Activated effector memory CD4-positive, alpha-beta T cell treated with anti-CD3 and anti-CD28 coated beads, Interleukin-2, amount 50 U/mL, for 16 hours (primary cell): ENCODE measurements around the gene TTLL9.
"Not testable (repeated sequence)": the region's sequence is repeated elsewhere in the genome, so short reads cannot be mapped to it uniquely, and the experiment has no call there.

Source experiments
- DNase-seq: peaks from one replicate; pipeline ENCODE4 v3.0.0-alpha.2; 2020

TTLL9 gene

GRCh38 chr20:31920275-31920855 lies 49.9 kb downstream of the TTLL9 start:
- no peak for DNase-seq

- not testable (repeated sequence) for DNase-seq
Observed at GRCh38 chr20:31921480-31921879, 51.0 kb downstream of the TTLL9 start.

DNA sequence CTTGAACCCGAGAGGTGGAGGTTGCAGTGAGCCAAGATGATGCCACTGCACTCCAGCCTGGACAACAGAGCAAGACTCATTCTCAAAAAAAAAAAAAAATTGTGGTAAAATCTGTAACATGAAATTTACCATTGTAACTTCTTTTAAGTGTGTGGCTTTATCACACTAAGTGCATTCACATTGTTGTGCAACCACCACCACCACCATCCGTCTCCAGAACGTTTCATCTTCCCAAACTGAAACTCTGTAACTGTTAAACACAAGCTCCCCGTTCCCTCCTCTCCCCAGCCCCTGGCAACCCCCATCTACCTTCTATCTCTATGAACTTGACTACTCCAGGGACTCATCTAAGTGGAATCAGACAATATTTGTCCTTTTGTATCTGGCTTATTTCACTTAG lies 51.7 kb downstream of the TTLL9 start:
- no peak for DNase-seq

DNA sequence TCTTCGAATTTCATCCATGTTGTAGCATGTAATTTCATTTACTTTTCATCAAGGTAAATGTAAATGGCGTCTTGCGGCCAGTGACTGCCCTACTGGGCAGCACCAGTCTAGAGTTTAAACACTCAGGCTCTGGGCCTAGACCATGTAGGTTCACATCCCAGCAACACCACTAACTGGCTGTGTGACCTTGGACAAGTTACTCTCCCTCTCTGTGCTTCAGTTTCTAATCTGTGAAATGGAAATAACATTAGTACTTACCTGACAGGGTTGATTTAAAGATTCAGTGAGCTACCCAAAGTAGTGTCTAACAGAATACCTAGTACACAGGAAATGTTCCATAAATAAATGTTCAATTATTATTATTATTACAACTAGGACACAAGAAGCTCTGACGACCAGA lies 52.2 kb downstream of the TTLL9 start:
- DNase-seq: no peak

- no peak for DNase-seq
Observed at GRCh38 chr20:31923388-31924331, 53.2 kb downstream of the TTLL9 start.

DNA sequence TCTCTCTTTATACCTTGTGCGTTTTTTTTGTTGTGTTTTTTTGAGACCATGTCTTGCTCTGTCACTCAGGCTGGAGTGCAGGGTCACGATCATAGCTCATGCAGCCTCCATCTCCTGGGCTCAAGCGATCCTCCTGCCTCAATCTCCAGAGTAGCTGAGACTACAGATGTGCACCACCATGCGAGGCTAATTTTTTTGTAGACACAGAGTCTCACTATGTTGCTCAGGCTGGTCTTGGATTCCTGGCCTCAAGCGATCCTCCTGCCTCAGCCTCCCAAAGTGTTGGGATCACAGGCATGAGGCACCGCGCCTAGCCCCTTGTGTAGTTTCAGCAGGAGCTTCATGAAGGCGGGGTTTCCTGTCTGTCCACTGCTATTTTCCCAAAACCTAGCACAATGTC lies 54.1 kb downstream of the TTLL9 start:
- DNase-seq: no peak

DNA sequence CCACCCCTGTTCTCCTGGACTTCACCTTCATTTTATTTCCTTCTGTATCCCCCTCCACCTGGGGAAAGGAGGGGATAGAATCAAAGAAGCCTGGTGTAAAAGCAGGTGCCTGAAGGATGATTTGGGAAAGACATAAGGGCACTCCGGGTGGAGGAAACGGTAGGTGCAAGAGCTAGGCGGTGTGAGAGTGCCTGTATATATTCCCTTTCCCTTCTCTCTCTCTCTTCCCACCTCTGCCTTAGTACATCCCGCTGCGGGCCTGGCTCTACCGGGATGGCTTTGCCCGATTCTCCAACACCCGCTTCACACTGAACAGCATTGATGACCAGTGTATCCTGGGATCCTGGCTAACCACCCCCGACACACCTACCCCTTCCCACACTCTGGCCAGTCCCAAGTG lies 55.2 kb downstream of the TTLL9 start:
- DNase-seq: no peak

DNA sequence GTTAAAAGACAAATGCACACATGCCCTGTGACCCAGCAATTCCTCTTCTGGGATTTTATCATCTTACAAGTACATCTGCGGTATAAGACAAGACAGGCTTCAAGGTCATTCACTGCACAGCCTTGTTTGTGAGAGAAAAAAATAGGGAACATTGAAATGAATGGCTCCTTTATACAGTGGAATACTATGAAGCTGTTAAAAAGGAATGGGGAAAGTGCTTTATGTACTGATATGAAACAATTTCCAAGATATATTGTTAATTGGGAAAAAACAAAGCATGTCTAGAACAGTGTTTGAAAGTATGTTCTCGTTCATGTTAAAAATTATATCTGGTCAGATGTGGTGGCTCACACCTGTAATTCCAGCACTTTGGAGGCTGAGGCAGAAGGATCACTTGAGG lies 56.1 kb downstream of the TTLL9 start:
- DNase-seq: no peak

- no peak for DNase-seq
Observed at GRCh38 chr20:31927627-31928159, 57.3 kb downstream of the TTLL9 start.

DNA sequence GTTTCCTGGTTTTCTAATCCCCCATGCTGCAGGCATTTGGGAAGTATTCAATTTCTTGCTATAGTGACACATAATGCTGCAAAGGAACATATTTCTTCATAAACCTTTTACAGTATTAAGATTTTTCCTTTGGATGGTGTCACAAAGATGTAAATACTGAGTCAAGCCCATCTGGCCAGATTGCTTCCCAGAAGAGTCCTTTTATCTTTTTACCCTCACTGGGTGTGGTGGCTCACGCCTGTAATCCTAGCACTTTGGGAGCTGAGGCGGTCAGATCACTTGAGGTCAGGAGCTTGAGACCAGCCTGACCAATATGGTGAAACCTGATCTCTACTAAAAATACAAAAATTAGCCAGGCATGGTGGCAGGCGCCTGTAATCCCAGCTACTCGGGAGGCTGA lies 59.2 kb downstream of the TTLL9 start:
- DNase-seq: not testable (repeated sequence)

DNA sequence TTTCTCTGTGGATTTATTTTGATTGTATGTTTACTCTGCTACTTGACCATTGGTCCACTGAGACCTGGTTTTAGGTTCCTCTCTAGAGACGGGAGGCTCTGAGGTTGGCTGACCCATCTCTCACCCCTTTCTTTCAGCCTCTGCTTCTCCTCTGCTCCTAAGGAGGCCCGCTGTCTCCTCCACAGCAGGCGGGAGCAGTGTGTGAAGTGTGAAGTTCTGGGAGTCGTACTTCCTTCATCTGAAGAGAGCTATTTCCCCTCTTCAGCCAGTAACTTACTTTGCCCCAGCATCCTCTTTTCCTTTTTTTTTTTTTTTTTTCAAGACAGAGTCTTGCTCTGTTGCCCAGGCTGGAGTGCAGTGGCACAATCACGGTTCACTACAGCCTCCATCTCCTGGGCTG lies 60.3 kb downstream of the TTLL9 start:
- DNase-seq: no peak

GRCh38 chr20:31933698-31934097 lies 63.3 kb downstream of the TTLL9 start:
- no peak for DNase-seq

GRCh38 chr20:31934491-31934890 lies 64.1 kb downstream of the TTLL9 start:
- no peak for DNase-seq

GRCh38 chr20:31934968-31935764 lies 64.7 kb downstream of the TTLL9 start:
- DNase-seq: no peak

DNA sequence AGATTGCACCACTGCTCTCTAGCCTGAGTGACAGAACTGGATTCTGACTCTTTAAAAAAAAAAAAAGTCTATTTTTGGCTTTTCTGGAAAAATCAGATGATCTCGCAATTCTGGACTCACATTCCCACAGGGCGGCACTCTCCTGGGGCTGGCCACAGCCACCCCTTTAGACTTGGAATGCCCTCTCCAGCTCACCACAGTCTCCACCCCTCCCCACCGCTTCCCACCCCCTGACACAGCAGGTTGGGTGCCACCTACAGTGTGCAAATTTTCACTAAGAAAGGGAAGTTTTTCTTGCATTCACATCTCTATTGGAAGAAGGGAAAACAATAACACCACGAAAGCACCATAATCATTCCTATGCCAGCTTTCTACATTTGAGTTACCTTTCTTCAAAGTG lies 66.0 kb downstream of the TTLL9 start:
- no peak for DNase-seq

- DNase-seq: no peak
Observed at GRCh38 chr20:31937820-31938219, 67.4 kb downstream of the TTLL9 start.

DNA sequence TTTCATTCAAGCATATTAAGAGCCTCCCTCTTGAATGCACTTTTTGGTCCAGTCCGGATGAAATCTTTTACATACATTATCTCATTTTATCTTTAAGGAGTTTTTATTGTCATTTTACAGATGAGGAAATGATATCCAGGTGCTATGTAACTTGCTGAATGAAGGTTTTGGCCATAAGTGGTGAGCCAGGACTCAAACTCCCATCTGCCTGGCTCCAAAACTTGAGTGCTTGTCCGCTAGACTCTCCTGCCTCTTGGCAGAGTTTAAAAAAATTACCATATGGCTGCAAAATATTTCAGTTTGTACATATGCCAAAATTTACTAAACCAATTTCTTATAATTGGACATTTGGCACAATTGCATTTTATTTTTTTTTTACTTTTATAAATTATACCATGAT lies 69.2 kb downstream of the TTLL9 start:
- DNase-seq: no peak

DNA sequence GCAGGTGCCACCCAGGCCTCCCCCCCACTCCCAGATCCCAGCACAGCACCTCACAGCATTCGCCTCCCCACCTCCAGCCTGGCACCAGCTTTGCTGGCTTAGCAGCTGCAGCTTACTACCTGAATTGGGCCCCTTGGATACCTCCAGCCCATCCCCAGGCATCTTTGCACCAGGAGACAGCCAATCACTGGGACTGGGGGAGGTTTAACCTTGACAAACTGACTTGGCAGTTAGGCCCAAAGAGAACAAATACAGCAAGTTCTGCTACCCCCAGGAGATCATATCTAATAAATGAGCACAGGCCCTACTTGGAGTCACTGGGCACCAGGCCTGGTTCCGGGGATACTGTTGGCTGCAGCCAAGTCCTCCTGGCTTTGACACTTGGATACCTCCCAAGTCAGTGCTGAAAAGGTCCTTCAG lies 72.6 kb downstream of the TTLL9 start:
- no peak for DNase-seq

GRCh38 chr20:31945319-31945718 lies 74.9 kb downstream of the TTLL9 start:
- DNase-seq: no peak

- no peak for DNase-seq
Observed at GRCh38 chr20:31945785-31946184, 75.4 kb downstream of the TTLL9 start.

- no peak for DNase-seq
Observed at GRCh38 chr20:31948008-31948407, 77.6 kb downstream of the TTLL9 start.

DNA sequence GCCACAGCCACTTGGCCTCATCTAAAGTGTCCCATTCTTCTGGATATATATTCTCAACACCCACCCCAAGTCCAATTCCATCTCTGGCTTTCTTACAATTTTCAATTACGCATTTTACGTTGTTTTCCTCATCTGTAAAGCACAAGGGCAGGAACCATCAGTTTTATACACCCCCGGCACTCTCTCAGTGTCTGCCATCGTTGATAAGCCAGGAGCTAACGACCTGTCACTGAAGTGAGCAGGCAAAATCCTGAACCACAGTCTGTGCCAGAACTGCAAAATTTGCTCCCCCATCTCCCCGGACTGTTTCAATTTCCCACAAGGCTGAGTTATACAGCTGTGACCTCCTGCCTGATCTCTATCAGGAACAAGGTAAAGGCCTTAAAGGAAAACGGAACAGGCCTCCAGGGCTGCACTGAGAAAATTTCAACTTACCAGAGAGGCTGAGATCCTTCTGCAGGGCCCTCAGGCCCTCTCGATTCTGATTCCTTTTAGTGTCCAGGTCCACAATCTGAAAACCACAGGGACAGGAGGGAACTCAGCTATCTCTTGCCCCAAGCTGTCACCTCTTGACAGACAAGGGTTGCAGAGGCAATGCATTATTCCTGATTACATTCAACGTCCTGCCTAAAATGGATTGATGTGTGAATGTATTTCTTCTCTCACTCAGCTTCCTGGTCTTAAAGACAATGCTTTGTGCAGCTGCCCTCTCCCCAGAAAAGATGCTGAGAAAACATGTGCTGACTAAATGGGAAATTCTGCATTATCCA lies 79.6 kb downstream of the TTLL9 start:
- no peak for DNase-seq

- no peak for DNase-seq
Observed at GRCh38 chr20:31951203-31951529, 80.7 kb downstream of the TTLL9 start.
